ENCODE results near the gene AIG1. TPM values are rescaled to one million over a fixed set of nuclear protein-coding genes. Genes with fewer than 3 reads are reported as not detected.
"Not testable (repeated sequence)": the region's sequence is repeated elsewhere in the genome, so short reads cannot be mapped to it uniquely, and the experiment has no call there.

The AIG1 gene
- total RNA-seq, 2 donors from 2014 or later = 5.7 to 7.4 TPM

- Mint-ChIP-seq H3K27ac (no peak overlapping the region), H3K9me3 (no peaks in the 10 kb centered on the region), H3K36me3 (no peaks in the 10 kb centered on the region), H3K4me3 (no peak overlapping the region), H3K27me3 (no peaks in the 10 kb centered on the region), H3K4me1 (ENCODE audit: low read depth in 2 of 2) (peaks cover 0 to 6% of the 10 kb centered on the region in 2 donors)
- DNase-seq (ENCODE audit: low spot score) (no peak), ATAC-seq (no peak)
Observed at GRCh38 chr6:143159001-143159400, 98.3 kb downstream of the AIG1 start.

- H3K27ac Mint-ChIP-seq = no peak overlapping the region
- H3K4me3 Mint-ChIP-seq = no peak overlapping the region
- no peaks in the 10 kb centered on the region for H3K9me3 Mint-ChIP-seq
- no peaks in the 10 kb centered on the region for H3K27me3 Mint-ChIP-seq
- no peak for ATAC-seq
- no peaks in the 10 kb centered on the region for H3K36me3 Mint-ChIP-seq
- no peak for DNase-seq (ENCODE audit: low spot score)
- peaks cover 0 to 6% of the 10 kb centered on the region in 2 donors for H3K4me1 Mint-ChIP-seq (ENCODE audit: low read depth in 2 of 2)
Observed at GRCh38 chr6:143160015-143160414, 99.3 kb downstream of the AIG1 start.

- no peak for DNase-seq (ENCODE audit: low spot score)
- Mint-ChIP-seq H3K36me3 (no peaks in the 10 kb centered on the region), H3K9me3 (no peaks in the 10 kb centered on the region), H3K4me3 (no peak overlapping the region), H3K4me1 (ENCODE audit: low read depth in 2 of 2) (peaks cover 0 to 6% of the 10 kb centered on the region in 2 donors), H3K27me3 (no peaks in the 10 kb centered on the region), H3K27ac (no peak overlapping the region)
- ATAC-seq = no peak
Observed at GRCh38 chr6:143160439-143161220, 99.9 kb downstream of the AIG1 start.

GRCh38 chr6:143163621-143164020, 102.9 kb downstream of the AIG1 start:
- H3K4me3 Mint-ChIP-seq = no peak overlapping the region
- no peaks in the 10 kb centered on the region for H3K27me3 Mint-ChIP-seq
- DNase-seq (ENCODE audit: low spot score) (no peak), ATAC-seq (no peak)
- H3K4me1 Mint-ChIP-seq (ENCODE audit: low read depth in 2 of 2) = no peaks in the 10 kb centered on the region
- no peaks in the 10 kb centered on the region for H3K36me3 Mint-ChIP-seq
- H3K9me3 Mint-ChIP-seq = no peaks in the 10 kb centered on the region
- no peak overlapping the region for H3K27ac Mint-ChIP-seq

GRCh38 chr6:143164565-143165105, 103.9 kb downstream of the AIG1 start:
- ATAC-seq (no peak), DNase-seq (ENCODE audit: low spot score) (no peak)
- no peaks in the 10 kb centered on the region for H3K9me3 Mint-ChIP-seq
- no peak overlapping the region for H3K27ac Mint-ChIP-seq
- H3K4me3 Mint-ChIP-seq = no peak overlapping the region
- H3K36me3 Mint-ChIP-seq = no peaks in the 10 kb centered on the region
- no peaks in the 10 kb centered on the region for H3K4me1 Mint-ChIP-seq (ENCODE audit: low read depth in 2 of 2)
- no peaks in the 10 kb centered on the region for H3K27me3 Mint-ChIP-seq

- ATAC-seq = no peak
- Mint-ChIP-seq H3K4me1 (ENCODE audit: low read depth in 2 of 2) (no peaks in the 10 kb centered on the region), H3K36me3 (no peaks in the 10 kb centered on the region), H3K4me3 (no peak overlapping the region), H3K27ac (no peak overlapping the region), H3K9me3 (no peaks in the 10 kb centered on the region), H3K27me3 (no peaks in the 10 kb centered on the region)
- DNase-seq (ENCODE audit: low spot score) = no peak
Observed at GRCh38 chr6:143165315-143165855, 104.7 kb downstream of the AIG1 start.

- H3K4me1 Mint-ChIP-seq (ENCODE audit: low read depth in 2 of 2) = no peaks in the 10 kb centered on the region
- no peaks in the 10 kb centered on the region for H3K36me3 Mint-ChIP-seq
- no peak for ATAC-seq
- H3K27ac Mint-ChIP-seq = no peak overlapping the region
- no peak overlapping the region for H3K4me3 Mint-ChIP-seq
- no peaks in the 10 kb centered on the region for H3K9me3 Mint-ChIP-seq
- no peaks in the 10 kb centered on the region for H3K27me3 Mint-ChIP-seq
- DNase-seq (ENCODE audit: low spot score) = no peak
Observed at GRCh38 chr6:143166247-143166695, 105.6 kb downstream of the AIG1 start.

- ATAC-seq (no peak), DNase-seq (ENCODE audit: low spot score) (no peak)
- no peaks in the 10 kb centered on the region for H3K4me1 Mint-ChIP-seq (ENCODE audit: low read depth in 2 of 2)
- peaks cover 5% of the 10 kb centered on the region for H3K36me3 Mint-ChIP-seq
- H3K9me3 Mint-ChIP-seq = peaks cover 3% of the 10 kb centered on the region
- H3K27me3 Mint-ChIP-seq = no peaks in the 10 kb centered on the region
- no peak overlapping the region for H3K27ac Mint-ChIP-seq
- H3K4me3 Mint-ChIP-seq = no peak overlapping the region
Observed at GRCh38 chr6:143167224-143167623, 106.5 kb downstream of the AIG1 start.

- not testable (repeated sequence) for H3K4me1 Mint-ChIP-seq (ENCODE audit: low read depth in 2 of 2); H3K27ac Mint-ChIP-seq; ATAC-seq; H3K27me3 Mint-ChIP-seq; DNase-seq (ENCODE audit: low spot score); H3K9me3 Mint-ChIP-seq; H3K4me3 Mint-ChIP-seq
- H3K36me3 Mint-ChIP-seq = peaks cover 14% of the 10 kb centered on the region
Observed at GRCh38 chr6:143168396-143168816, 107.7 kb downstream of the AIG1 start.

- H3K27ac Mint-ChIP-seq = no peak overlapping the region
Observed at GRCh38 chr6:143169440-143169839, 108.8 kb downstream of the AIG1 start.

GRCh38 chr6:143174516-143174915, 113.8 kb downstream of the AIG1 start:
- peaks cover 11% of the 10 kb centered on the region for H3K9me3 Mint-ChIP-seq
- H3K4me3 Mint-ChIP-seq = no peak overlapping the region
- peaks cover 40% of the 10 kb centered on the region for H3K36me3 Mint-ChIP-seq
- no peaks in the 10 kb centered on the region for H3K27me3 Mint-ChIP-seq
- ATAC-seq (no peak), DNase-seq (ENCODE audit: low spot score) (no peak)
- H3K27ac Mint-ChIP-seq = no peak overlapping the region
- no peaks in the 10 kb centered on the region for H3K4me1 Mint-ChIP-seq (ENCODE audit: low read depth in 2 of 2)

More at GRCh38 chr6:143169440-143169839, 108.8 kb downstream of the AIG1 start:
- DNase-seq (ENCODE audit: low spot score) = no peak
- H3K9me3 Mint-ChIP-seq = peaks cover 7% of the 10 kb centered on the region
- no peak for ATAC-seq
- H3K36me3 Mint-ChIP-seq = peaks cover 18% of the 10 kb centered on the region
- H3K4me3 Mint-ChIP-seq = no peak overlapping the region
- no peaks in the 10 kb centered on the region for H3K4me1 Mint-ChIP-seq (ENCODE audit: low read depth in 2 of 2)
- no peaks in the 10 kb centered on the region for H3K27me3 Mint-ChIP-seq

GRCh38 chr6:143174951-143175350, 114.3 kb downstream of the AIG1 start:
- Mint-ChIP-seq H3K4me3 (no peak overlapping the region), H3K36me3 (peaks cover 40% of the 10 kb centered on the region), H3K27me3 (no peaks in the 10 kb centered on the region), H3K27ac (no peak overlapping the region), H3K9me3 (peaks cover 11% of the 10 kb centered on the region), H3K4me1 (ENCODE audit: low read depth in 2 of 2) (no peaks in the 10 kb centered on the region)
- DNase-seq (ENCODE audit: low spot score) = no peak
- no peak for ATAC-seq

GRCh38 chr6:143176090-143177021, 115.7 kb downstream of the AIG1 start:
- Mint-ChIP-seq H3K4me3 (no peak overlapping the region), H3K4me1 (ENCODE audit: low read depth in 2 of 2) (no peaks in the 10 kb centered on the region), H3K27me3 (no peaks in the 10 kb centered on the region), H3K27ac (no peak overlapping the region), H3K36me3 (peaks cover 40% of the 10 kb centered on the region), H3K9me3 (peaks cover 11% of the 10 kb centered on the region)
- ATAC-seq (no peak), DNase-seq (ENCODE audit: low spot score) (no peak)

All from natural killer cell treated with Interleukin-12 subunit alpha and Interleukin-12 subunit beta and Interleukin-15 and Interleukin-18, amount 100 ng/mL, for 72 hours (primary cell).